Activated T-cell treated with anti-CD3 and anti-CD28 coated beads, Interleukin-2, amount 50 U/mL, for 48 hours (primary cell): ENCODE results near the gene COL20A1.

Source experiments
- DNase-seq, 2 experiments: peaks; one replicate each; pipeline ENCODE4 v3.0.0-alpha.2; 2020

Gene COL20A1

DNA sequence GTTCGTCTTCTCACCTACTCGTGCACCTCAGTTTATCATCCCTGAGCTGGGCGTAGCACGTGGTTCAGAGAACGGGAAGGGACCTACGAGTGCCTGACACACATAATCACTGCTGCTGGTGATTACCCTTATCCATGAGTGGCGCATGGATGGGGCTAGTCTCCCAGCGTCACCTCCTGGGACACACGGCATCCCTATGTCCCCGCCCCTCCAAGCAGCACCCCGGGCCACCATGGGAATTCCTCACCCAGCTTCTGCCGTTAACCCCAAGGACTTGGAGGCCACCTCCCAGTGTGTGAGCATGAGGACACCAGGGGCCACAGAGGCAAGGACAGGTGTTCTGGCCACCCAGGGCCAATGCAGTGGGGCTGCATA, 58.3 kb downstream of the COL20A1 start:
- DNase-seq = no peak

- DNase-seq = no peak
These were observed 59.0 kb downstream of the COL20A1 start for GRCh38 chr20:63351811-63352591.

- no peak for DNase-seq
These were observed 59.8 kb downstream of the COL20A1 start for GRCh38 chr20:63352811-63353221.

- no peak for DNase-seq
These were observed 61.8 kb downstream of the COL20A1 start for GRCh38 chr20:63354636-63355350.

GRCh38 chr20:63355781-63356295, 62.9 kb downstream of the COL20A1 start:
- DNase-seq = no peak

GRCh38 chr20:63356511-63356910, 63.5 kb downstream of the COL20A1 start:
- no peak for DNase-seq

DNA sequence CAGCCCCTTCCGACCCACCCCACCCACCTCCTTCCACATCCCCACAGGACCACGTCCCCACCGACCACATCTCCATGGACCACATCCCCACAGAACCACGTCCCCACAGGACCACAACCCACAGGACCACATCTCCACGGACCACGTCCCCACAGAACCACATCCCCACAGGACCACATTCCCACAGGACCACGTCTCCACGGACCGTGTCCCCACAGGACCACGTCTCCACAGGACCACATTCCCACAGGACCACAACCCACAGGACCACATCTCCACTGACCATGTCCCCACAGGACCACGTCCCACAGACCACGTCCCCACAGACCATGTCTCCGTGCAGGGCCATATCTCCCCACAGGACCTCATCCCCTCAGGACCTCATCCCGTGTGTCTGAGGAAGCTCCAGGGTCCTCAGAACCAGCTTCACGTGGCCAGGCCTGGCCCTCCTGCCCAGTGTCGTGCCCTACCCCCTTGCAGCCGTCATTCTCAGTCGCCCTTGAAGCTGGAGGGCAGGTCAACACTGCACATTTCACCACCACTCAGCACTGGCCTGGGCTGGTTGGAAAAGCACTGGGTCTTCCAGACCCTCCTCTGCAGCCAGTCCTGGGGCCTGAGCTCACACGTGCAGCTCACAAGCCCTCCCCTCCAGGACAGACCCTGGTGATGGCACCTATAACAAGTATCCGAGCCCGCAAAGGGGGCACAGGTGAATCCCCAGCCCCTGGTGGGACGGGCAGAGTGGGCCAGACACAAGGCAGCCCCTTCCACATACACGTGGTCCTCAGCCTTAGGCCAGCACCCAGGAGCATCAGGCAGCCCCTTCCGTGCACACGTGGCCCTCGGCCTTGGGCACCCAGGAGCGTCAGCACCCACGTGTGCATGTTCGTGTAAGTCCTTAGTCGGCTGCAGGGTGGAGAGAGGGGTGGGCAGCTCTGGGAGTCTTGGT, 64.2 kb downstream of the COL20A1 start:
- DNase-seq = no peak

GRCh38 chr20:63357921-63358905, 65.2 kb downstream of the COL20A1 start:
- no peak for DNase-seq

DNA sequence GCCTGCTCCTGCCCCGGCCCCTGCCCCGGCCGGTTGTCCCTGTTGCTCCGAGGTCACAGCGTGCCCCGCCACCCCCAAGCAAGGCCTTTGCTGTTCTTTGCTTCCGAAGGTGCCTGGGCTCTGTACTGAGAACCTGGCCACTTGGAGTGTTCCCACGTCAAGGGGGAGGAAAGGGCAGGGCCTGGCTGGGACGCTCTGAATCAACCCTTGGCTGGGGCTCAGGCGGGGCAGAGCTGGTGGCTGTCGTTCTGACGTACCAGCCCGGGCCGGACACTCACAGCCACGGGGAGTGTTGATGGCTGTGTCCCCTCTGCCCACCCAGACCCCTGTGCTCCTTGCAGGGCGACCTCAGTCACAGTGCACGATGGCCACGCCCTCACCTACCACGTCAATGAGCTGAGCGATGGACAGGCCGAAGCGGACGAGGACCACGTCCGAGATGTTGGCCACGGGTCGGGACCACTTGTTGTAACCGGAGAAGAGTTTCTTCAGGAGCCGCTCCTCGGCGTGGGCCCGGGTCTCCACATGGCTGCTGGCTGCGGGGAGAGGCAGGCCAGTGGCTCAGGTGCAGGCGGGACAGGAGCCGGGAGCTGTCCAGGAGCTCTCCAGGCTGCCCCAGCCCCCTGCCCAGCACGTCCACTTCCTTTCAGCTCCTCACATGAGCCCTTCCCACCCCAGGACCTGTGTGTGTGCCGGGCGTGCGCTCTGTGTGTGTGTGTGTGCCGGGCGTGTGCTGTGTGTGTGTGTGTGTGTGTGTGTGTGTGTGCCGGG, 66.4 kb downstream of the COL20A1 start:
- no peak for DNase-seq

- no peak for DNase-seq
These were observed 67.2 kb downstream of the COL20A1 start for GRCh38 chr20:63359937-63360849.

- DNase-seq = no peak
These were observed 68.0 kb downstream of the COL20A1 start, which contains the start of gene CHRNA4 for GRCh38 chr20:63360850-63361518. TSS of gene CHRNA4 (minus strand) at chr20:63361349. CDS start at chr20:63361165, 184 bp downstream.

DNA sequence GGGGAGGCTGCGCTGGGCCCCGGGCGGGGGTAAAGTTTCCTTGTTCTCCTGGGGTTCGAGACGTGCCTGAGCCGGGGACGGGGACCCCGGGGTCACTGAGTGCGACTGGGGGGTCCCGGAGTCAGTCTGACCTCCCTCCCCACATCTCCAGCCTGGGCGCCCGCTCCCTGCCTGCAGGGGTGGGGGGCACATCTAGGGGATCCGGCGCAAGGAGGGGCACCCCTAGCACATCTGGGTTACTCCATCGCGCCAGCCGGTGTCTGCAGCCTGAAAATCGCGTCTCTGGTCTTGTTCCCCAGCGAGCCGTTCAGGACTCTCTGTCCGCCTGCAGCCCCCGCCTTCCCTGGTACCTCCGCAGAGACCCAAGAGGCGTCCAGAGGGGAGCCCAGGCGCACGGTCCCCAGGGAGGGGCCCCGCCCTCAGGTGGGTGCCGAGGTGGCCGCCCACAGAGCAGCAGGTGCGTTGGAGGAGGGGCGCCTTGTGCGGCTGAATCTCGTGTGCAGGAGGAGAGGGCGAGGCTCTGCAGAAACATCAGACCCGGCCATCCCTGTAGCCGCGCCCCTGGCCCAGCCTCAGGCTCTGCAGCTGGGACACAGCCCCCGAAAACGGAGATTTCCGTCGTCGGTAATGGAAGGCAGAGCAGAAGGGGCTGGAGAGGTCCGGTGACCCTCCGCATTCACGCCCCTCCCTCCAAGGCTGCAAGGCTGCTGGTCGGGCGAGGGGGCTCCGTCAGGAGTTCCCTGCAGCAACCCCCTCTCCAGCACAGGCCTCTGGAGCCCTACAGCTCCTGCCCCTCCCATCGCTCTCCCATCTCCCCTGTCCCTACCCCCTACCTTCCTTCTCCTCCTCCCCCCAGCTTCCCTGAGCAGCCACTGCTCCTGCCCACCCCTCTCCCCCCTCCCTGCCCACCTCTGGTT, 68.8 kb downstream of the COL20A1 start:
- peak in 1 of 2 experiments; percentile 27 for DNase-seq

- DNase-seq = no peak
These were observed 69.5 kb downstream of the COL20A1 start for GRCh38 chr20:63362436-63363009.

- DNase-seq = no peak
These were observed 70.3 kb downstream of the COL20A1 start for GRCh38 chr20:63363013-63363957.

DNA sequence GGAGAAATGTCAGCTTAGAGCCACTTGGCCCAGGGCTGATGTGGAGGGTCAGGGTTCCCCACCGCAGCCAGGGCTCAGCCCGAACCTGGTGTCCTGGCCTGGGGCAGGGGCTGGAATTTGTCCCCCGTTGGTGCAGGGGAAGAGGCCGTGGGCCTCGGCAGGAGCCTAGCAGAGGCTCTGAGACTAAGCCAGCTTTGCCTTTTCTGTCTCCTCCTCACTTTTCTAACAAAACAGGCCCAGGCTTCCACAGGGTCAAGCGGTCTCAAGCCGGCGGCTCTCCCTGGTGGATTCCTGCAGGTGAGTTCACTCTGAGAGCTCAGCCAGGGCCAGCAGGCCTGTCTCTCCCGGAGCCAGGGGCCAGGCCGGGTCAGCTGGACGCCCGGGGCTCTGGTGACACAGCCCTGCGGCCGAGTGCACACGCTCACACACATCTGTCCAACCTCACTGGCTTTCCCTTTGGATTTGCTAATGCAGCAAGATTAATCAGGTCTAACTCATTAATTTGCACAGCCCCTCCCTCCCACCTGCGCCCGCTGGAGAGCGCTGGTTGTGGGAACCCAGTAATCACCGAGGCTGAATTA, 71.1 kb downstream of the COL20A1 start:
- no peak for DNase-seq
